OCI-LY1 (cell line): ENCODE measurements around the gene YRDC.

ENCODE experiments used
- CTCF ChIP-seq: fragments of 200-600 bp; sonication (generic), shearing (Covaris generic); IDR thresholded peaks from 2 replicates; pipeline ENCODE4 v1.5.1; 2017; ENCODE audit warnings: mild to moderate bottlenecking, antibody characterized with exemption, low read length, moderate library complexity, mixed read lengths
- EZH2 ChIP-seq: fragments of 200-600 bp; sonication (generic), shearing (Covaris generic); IDR thresholded peaks from 2 replicates; pipeline ENCODE4 v1.8.0; 2017; ENCODE audit warnings: borderline replicate concordance, mixed run types, mild to moderate bottlenecking, antibody characterized with exemption, low read length, moderate library complexity, mixed read lengths

- no peak for TF ChIP-seq CTCF
- no peak for TF ChIP-seq EZH2
Measured at GRCh38 chr1:37821481-37821880, 13.5 kb upstream of the YRDC start.
